ENCODE data around the gene SMG7.

The SMG7 gene

DNA sequence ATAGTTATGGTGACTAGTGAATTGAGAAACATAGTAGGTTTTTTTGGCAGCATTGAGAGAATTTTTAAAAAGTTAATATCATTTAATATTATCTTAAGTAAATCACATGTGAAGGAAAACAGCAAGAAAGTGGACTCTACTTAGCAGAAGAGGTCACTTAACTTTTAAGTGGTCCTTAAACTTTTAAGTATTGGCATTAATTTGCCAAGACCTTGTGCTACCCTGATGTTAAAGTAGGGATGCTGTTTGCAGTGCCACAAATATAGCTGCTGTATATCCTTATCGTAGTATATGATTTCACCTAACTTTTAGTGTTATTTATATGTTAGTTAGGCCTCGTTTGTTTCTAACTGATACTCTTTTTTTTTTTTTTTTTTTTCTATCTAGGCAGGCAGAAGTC lies 40.2 kb downstream of the SMG7 start:
- DNase-seq (ENCODE audit: low read depth in 2 of 3, low spot score in 2 of 3): no peak

DNA sequence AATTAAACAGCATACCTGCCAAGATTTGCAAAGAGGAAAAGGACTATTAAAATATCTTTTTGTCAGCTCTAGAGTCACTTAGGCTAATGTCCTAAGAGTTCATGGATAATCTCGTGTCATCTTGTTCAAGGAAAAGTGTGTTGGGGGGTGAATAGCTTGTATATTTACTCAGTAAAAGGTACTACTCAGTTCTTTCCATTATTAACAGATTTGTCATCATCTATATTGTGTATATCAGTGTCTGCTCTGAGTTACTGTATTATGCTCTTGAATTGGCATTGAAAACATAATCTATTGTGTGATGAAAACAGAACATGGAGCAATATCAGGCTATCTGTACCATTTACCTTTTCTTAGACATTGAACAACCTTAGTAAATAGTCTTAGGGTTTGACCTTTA lies 41.9 kb downstream of the SMG7 start:
- DNase-seq (ENCODE audit: low read depth in 2 of 3, low spot score in 2 of 3): no peak

DNA sequence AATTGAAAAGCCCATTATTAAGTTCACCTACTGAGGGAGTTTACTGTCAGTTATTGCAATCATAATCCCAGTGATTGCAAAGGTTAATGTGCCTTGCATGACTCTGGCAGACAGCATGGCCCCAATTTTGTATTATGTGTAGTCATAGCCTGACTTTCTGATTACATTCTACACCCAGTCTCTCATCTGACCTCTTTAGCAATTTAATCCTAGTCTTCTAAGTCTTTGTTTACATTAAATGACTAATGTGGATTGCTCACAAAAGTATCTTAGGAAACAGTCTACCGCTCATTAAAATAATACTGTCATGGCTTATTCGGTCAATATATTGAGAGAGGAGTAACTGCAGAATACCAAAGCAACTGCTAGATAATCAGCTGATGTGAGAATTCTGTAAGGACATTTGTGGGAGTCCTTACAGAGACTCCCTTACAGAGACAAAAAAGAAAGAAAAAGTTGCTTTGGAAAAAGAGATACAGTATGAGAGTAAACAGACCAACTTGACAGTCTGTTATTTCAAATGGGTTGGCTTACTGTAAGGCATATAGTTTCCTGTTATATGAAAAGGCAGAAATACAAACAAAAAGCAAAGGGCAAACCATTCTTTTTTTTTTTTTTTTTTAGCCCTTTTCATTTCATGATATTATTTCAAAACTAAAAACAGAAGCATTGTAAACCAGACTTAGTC lies 42.8 kb downstream of the SMG7 start:
- DNase-seq (ENCODE audit: low read depth in 2 of 3, low spot score in 2 of 3): no peak

DNA sequence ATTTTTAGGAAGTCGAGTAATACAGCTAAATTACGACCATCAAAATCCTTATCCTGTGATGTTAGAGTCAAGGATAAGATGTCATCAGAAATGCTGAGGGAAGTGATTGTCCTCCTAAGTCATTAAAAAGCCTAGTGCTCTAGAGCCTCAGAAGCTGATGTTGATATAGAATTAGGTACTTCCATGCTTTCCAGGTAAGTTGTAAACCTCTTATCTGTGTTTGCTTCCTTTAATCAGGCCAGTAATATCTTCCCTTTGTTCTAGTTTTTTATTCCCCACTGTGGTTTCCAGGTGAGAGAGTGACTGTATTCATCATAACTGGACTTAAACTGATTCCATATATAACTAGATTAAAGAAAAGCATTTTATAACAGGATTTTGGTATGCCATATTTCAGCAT lies 44.4 kb downstream of the SMG7 start:
- DNase-seq (ENCODE audit: low read depth in 2 of 3, low spot score in 2 of 3): no peak

DNA sequence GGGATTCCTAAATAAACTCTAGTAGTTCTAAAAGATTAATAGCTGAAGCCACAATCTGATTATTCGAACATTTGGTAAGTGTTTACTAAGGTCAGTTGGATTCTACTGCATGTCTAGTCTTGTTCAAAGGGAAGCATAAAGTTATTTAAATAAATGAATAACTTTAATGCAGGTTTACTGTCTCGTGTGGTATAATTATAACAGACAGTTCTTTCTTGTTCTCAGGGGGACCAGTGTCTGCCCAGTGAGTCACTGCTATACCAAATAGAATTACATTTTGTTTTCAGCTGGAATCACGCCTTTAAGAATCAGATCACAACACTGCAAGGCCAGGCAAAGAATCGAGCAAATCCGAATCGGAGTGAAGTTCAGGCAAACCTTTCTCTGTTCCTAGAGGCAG lies 45.1 kb downstream of the SMG7 start:
- DNase-seq (ENCODE audit: low read depth in 2 of 3, low spot score in 2 of 3): no peak

DNA sequence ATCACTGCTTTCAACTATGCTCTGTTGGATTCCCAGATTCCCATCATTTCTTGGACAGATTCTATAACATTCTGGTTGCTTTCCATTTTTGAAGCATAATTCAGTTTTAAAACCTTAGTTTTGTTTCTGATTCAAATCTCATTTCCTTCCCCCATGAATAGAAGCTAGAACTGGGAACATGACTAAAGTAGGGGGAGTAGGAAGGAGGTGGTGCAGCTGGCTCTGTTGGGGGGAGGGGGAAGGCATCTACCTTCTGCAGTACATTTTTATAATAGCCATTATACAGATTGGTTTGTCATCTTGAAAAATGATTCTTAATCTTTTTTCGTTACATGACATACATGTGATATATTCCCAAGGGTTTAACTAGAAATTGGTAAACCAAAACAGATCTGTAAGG lies 48.1 kb downstream of the SMG7 start:
- no peak for DNase-seq (ENCODE audit: low read depth in 2 of 3, low spot score in 2 of 3)

DNA sequence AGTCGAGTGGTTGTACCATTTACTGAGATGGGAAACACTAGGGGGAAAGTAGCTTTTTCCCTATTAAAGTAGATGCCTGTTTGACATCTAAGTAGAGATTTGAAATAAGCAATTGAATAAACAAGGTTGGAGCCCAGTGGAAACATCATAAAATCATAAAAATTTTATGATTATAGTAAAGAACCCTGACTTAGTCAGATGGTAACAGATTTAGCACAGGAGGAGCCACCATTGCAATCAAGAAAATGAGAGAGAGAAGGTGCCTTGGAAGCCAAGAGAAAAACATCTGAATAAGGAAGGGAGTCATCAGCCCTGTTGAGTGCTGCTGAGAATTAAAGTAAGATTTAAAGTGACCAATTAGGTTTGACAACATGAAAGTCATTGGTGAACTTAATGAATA lies 49.8 kb downstream of the SMG7 start:
- DNase-seq (ENCODE audit: low read depth in 2 of 3, low spot score in 2 of 3): no peak

DNA sequence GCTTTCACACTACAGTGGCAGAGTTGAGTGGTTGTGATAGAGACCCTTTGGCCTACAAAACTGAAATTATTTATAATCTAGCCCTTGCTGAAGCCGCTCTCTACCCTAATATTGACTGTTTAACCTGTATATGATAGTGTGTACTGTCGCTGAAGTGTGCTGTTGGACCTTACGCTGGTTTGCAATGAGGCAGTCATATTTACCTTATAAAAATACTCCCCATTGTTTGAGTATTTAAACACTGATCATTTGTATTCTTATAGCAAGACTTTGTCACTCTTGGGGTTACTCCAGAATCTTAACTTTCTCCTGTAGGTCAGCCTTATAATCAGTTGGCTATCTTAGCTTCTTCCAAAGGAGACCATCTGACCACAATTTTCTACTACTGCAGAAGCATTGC lies 56.3 kb downstream of the SMG7 start:
- no peak for DNase-seq (ENCODE audit: low read depth in 2 of 3, low spot score in 2 of 3)

DNA sequence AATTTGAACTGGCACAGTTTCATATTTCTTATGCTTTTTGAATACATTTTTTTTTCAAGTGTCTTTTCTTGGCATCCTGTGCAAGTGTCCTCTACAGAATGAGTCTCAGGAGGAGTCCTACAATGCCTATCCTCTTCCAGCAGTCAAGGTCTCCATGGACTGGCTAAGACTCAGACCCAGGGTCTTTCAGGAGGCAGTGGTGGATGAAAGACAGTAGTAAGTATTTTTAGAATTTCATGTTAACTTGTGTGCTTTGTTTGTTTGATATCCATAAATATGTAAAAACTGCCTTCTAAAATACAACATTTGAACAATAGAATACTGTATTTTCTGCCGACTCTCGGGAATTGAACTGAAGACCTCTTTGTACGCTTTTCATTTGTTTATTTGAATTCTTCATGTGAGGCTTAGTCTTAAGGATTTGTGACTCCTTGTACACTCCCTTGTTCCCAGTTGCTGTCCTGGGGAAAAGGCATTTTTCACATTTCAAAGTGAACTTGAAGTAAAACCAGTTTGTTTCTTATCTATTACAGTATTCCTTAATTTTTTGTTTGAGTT lies 61.4 kb downstream of the SMG7 start:
- no peak for DNase-seq (ENCODE audit: low read depth in 2 of 3, low spot score in 2 of 3)

DNA sequence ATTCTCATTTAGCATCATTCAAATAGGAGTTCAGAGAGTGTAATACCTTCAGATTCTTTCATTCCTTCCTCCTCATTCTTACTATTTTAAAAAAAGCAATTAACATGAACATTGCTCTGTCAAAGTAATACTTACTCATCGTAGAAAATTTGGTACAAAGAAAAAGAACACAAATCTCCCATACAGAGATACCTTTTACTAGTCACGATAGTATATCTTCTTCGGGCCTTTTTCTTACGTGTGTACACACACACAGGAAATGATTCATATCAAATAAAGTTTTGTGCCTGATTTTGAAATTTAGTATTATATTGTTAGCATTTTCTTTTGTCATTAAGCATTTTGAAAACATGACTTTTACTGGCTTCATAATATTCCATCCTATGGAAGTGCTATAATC lies 65.1 kb downstream of the SMG7 start:
- no peak for DNase-seq (ENCODE audit: low read depth in 2 of 3, low spot score in 2 of 3)

DNA sequence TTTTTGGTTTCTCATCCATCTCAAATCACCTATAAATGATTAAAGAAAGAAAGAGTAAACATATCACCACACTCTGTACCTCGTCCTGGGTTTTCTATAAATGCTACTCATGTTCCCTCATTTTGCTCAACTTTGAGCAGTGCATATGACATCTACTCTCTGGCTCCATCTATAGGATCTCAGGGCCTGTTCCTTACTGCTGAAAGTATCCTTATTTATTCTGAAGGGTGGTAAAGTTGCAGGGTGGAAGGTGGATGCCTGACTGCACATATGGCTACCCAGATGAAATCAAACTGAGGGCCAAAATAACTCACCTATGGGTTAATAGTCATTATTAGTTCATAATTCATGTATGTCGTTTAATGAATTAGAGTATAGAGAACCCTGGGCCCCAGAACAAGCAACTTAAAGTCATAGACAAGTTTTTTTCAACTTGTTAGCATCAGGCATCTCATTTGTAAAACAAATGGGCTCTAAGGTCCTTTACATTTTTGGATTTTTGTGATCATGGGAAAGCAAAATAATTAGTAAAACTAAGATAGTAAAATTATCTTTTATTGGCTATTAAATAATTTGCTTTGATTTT lies 71.4 kb downstream of the SMG7 start:
- no peak for DNase-seq (ENCODE audit: low read depth in 2 of 3, low spot score in 2 of 3)

DNA sequence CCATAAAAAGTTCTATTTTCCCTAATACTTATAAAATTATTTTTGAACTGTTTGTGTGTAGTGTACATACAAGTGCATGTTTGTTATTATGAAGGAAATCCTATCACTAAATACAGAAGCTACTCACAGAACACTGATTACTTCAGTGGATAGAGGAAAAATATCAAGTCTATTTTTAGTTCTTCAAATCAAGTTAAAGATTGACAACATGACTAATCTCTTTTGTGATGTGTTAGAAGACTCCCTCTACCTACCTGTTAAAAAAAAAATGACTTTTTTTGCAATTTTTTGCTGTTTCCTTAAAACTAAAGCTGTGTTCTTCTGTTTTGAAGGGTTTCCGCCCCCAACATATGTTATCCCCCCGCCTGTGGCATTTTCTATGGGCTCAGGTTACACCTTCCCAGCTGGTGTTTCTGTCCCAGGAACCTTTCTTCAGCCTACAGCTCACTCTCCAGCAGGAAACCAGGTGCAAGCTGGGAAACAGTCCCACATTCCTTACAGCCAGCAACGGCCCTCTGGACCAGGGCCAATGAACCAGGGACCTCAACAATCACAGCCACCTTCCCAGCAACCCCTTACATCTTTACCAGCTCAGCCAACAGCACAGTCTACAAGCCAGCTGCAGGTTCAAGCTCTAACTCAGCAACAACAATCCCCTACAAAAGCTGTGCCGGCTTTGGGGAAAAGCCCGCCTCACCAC lies 72.4 kb downstream of the SMG7 start:
- no peak for DNase-seq (ENCODE audit: low read depth in 2 of 3, low spot score in 2 of 3)

DNA sequence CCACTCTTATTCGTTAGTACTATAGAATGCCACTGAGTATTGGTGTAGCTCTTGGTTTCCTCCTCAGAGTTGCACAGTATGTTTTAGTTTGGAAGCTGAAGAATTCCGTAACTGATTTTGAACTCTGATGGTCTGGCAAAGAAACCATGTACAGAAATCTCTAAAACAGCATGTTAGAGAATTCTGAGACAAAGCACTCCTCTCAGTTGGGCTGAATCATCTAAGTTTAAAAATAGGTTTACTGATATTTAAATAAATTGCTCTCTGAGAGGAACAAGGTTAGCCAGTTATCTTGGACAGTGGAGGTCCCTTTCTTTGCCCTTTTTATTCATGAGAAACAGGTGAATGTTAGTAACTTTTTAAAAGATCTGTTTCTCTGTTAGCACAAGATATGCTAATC lies 74.1 kb downstream of the SMG7 start:
- no peak for DNase-seq (ENCODE audit: low read depth in 2 of 3, low spot score in 2 of 3)

DNA sequence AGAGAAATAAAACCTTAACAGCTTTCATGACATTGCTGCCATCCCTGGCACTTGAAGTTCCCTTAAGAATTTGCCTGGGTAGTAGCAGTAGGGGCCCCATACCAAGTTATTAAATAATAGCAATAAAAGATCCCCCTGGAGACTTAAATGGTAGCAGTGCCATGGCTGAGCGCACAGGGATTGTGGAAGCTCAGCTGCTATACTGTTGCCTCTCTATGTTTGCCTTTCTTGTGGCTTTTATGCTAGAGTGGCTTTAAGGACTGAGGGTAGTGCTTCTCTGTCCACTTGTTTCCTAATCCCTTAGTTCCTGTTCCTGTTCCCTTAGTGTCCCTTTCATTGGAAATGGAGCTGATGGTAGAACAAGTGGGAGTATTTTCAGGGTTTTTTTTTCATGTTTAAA lies 75.8 kb downstream of the SMG7 start:
- no peak for DNase-seq (ENCODE audit: low read depth in 2 of 3, low spot score in 2 of 3)

DNA sequence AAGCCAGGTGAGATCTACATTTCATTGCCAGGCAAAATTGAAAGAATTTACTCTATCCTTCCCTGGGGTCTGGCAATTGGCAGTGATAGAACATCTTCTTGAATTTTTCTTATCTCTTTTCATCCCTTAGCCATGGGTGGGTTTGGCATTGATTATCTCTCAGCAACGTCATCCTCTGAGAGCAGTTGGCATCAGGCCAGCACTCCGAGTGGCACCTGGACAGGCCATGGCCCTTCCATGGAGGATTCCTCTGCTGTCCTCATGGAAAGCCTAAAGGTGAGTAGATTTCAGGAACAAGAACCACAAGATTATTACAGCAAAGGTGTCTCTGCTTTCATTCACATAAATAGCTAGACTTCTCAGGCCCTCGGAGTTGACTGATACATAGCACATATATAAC lies 78.6 kb downstream of the SMG7 start:
- DNase-seq (ENCODE audit: low read depth in 2 of 3, low spot score in 2 of 3): no peak

DNA sequence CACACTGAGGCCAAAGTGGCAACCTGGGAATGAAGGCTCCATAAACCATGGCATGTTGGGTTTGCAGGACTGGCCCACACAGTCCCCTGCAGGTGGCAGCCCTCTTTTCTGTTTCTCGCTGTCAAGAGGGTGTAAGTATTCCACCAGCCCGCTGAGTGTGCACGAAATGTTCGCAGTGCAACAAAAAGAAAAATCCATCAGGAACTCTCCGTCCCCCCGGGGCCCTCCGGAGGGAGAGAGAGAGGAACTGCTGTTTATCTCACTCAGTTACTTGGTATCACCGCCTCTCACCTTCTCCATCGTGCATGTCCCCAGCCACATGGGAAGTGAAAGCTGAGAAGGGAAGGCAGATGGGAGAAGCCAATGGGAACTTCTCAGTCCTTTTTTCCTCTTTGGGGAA lies 79.6 kb downstream of the SMG7 start:
- DNase-seq (ENCODE audit: low read depth in 2 of 3, low spot score in 2 of 3): no peak

DNA sequence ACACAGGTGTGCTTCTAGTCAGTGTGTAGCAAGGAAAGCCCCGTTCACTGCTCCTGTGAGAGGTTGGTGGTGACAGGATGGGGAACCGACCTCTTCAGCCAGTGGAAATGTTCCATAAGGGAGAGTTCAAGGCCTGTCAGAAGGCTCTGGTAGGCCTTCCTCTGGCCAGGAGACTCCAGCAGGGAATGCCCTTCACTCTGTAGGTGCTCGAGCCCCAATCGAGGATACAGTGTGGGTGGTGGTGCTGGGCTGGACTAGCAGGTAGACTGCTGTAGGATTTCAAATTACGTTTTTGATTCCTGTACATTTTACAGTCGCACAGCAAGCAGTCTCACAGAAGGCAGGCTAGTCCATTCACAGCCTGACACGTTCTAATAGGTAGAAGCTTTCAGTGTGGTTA lies 80.1 kb downstream of the SMG7 start:
- no peak for DNase-seq (ENCODE audit: low read depth in 2 of 3, low spot score in 2 of 3)

DNA sequence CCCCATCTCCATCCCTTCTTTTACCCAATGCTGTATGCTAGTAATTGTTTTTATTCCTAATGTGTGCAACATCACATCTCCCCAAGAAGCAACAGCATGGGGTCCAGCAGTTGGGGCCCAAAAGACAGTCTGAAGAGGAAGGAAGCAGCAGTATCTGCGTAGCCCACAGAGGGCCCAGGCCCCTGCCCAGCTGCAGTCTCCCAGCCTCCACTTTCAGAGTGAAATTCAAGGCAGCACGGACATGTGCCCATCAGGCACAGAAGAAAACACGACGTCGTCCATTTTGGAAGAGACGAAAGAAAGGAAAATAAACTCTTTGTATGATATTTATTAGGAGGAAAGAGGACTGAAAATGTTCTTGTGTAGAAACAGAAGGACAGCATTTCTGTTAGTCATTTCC lies 80.6 kb downstream of the SMG7 start:
- DNase-seq (ENCODE audit: low read depth in 2 of 3, low spot score in 2 of 3): no peak

DNA sequence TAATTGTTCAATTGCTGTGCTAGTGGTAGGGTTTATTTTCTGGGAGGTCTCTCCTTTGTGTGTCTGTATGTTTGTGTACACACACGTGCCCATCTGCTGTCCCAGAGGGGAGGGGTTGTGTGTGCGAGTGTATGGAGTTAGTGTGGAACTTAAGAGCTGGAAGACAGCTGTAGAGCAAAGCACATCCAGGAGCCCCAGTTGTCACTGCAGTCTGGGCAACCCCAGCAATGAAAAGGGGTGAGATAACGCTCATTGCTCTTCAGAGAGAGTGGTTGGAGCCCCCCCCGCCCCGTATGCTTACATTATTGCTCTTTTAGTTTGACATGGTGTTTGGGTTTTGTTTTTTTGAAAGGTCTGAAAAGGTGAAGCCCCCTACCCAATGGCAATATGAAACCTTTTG lies 81.0 kb downstream of the SMG7 start:
- no peak for DNase-seq (ENCODE audit: low read depth in 2 of 3, low spot score in 2 of 3)

DNA sequence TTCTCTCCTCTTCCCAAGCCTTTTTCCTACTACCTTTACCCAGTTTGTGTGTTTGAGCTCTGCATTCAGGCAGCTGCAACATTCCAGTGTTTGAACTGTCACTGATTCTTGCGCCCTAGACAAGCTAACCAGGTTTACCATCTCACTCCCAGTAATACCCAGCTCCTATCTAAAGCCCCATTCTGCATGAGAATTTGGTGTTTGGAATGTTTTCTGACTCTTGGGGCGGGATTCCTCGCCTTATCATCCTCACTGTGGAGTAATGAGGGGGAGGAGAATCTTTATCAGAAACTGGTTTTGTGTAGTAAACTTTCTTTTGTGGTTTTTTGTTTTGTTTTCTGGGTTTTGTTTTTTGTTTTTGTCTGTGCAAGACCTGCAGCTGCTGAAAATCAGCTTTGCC lies 81.5 kb downstream of the SMG7 start:
- no peak for DNase-seq (ENCODE audit: low read depth in 2 of 3, low spot score in 2 of 3)

DNA sequence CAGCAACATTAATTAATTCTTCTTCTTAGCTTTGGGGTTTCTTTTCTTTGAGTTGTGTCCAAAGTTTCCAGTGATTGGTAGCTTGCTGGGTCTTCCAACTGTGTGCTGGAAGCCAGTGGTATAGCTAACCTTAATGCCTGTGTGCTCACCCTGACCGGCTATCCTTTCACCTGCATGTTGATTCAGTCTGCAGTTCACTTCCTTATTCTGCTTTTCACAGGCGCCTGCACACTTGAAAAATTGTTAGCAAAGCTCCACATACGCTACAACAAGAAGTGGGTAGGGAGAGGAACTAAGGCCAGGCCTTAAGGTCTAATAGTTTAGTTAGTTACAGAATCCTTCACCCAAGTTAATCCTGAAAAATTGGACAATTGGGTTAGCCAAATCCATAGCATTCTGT lies 82.3 kb downstream of the SMG7 start:
- DNase-seq (ENCODE audit: low read depth in 2 of 3, low spot score in 2 of 3): no peak

DNA sequence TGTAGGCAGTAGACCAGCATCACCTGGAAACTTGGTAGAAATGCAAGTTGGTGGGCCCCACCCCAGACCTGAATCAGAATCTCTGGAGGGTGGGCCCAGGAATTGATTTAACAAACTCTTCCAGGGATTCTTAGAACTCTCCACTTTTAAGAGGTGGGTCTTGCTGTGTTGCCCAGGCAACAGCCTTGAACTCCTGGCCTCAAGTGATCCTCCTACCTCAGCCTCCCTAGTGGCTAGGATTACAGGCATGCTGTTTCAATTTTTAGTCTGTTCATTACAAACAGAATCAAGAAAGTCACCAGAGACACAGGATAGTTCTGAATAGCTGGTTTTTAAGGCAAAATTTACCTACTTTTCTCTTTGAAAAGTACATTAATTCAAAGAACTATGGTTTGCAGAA lies 86.8 kb downstream of the SMG7 start:
- no peak for DNase-seq (ENCODE audit: low read depth in 2 of 3, low spot score in 2 of 3)

DNA sequence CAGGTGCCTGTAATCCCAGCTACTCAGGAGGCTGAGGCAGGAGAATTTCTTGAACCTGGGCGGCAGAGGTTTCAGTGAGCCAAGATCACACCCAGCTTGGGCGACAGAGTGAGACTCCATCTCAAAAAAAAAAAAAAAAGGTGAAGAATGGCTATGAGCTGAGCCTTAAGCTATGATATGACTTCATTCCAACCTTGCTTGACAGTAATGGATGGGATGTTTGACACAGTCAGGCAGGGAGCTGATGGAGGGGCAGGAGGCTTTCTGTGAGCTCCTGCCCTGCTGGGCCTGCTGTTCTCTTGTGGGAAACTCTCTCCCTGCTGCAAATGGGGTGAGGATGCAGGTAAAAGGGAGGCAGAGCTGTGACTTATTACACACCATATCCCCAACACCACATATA lies 90.4 kb downstream of the SMG7 start:
- no peak for DNase-seq (ENCODE audit: low read depth in 2 of 3, low spot score in 2 of 3)
